ENCODE measurements around the gene DLD.
"Not testable (repeated sequence)": the region's sequence is repeated elsewhere in the genome, so short reads cannot be mapped to it uniquely, and the experiment has no call there.

Gene DLD

GRCh38 chr7:107876916-107877315, 14.1 kb upstream of the DLD start:
- Histone ChIP-seq H3K36me3 (ENCODE audit: insufficient read depth, low read length) (no peaks in the 10 kb centered on the region), H3K27me3 (ENCODE audit: control insufficient read depth, insufficient read depth, low read length) (peaks cover 23% of the 10 kb centered on the region), H3K9me3 (replicated peaks; ENCODE audit: low read length) (no peaks in the 10 kb centered on the region), H3K4me1 (ENCODE audit: control insufficient read depth, insufficient read depth, low read length) (no peaks in the 10 kb centered on the region), H3K4me3 (ENCODE audit: low read length) (no peak overlapping the region), H3K9ac (ENCODE audit: low read depth, low read length) (no peak overlapping the region), H3K4me2 (ENCODE audit: low read length) (no peak overlapping the region)

- no peak overlapping the region for H3K4me3 ChIP-seq (ENCODE audit: low read length)
- no peaks in the 10 kb centered on the region for H3K4me1 ChIP-seq (ENCODE audit: control insufficient read depth, insufficient read depth, low read length)
- H3K9me3 ChIP-seq (replicated peaks; ENCODE audit: low read length): no peaks in the 10 kb centered on the region
- H3K4me2 ChIP-seq (ENCODE audit: low read length): no peak overlapping the region
- H3K9ac ChIP-seq (ENCODE audit: low read depth, low read length): no peak overlapping the region
- no peaks in the 10 kb centered on the region for H3K36me3 ChIP-seq (ENCODE audit: insufficient read depth, low read length)
- H3K27me3 ChIP-seq (ENCODE audit: control insufficient read depth, insufficient read depth, low read length): peaks cover 25% of the 10 kb centered on the region
Measured at GRCh38 chr7:107877731-107878382, 13.1 kb upstream of the DLD start.

DNA sequence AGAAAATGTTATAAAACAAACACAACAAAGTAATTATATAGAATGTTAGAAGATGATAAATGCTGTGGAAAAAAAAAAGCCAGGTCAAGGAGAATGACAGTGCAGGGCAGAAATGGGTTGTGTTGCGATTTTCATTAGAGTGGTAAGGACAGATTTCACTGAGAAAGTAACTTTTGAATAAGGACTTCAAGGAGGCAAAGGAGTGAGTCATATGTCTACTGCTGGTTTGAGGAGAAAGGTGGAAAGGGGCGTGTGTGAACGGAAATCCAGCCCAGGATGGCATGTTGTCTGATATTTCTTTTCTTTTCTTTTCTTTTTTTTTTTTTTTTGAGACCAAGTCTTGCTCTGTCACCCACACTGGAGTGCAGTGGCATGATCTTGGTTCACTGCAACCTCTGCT, 12.3 kb upstream of the DLD start:
- H3K9me3 ChIP-seq (replicated peaks; ENCODE audit: low read length): no peaks in the 10 kb centered on the region
- H3K9ac ChIP-seq (ENCODE audit: low read depth, low read length): no peak overlapping the region
- no peaks in the 10 kb centered on the region for H3K36me3 ChIP-seq (ENCODE audit: insufficient read depth, low read length)
- H3K4me1 ChIP-seq (ENCODE audit: control insufficient read depth, insufficient read depth, low read length): no peaks in the 10 kb centered on the region
- H3K4me3 ChIP-seq (ENCODE audit: low read length): no peak overlapping the region
- H3K4me2 ChIP-seq (ENCODE audit: low read length): no peak overlapping the region
- peaks cover 29% of the 10 kb centered on the region for H3K27me3 ChIP-seq (ENCODE audit: control insufficient read depth, insufficient read depth, low read length)

GRCh38 chr7:107879400-107880035, 11.5 kb upstream of the DLD start:
- Histone ChIP-seq H3K27me3 (ENCODE audit: control insufficient read depth, insufficient read depth, low read length) (peaks cover 37% of the 10 kb centered on the region), H3K4me2 (ENCODE audit: low read length) (no peak overlapping the region), H3K4me3 (ENCODE audit: low read length) (no peak overlapping the region), H3K9me3 (replicated peaks; ENCODE audit: low read length) (no peaks in the 10 kb centered on the region), H3K36me3 (ENCODE audit: insufficient read depth, low read length) (no peaks in the 10 kb centered on the region), H3K4me1 (ENCODE audit: control insufficient read depth, insufficient read depth, low read length) (no peaks in the 10 kb centered on the region), H3K9ac (ENCODE audit: low read depth, low read length) (no peak overlapping the region)

- Histone ChIP-seq H3K4me3 (ENCODE audit: low read length) (no peak overlapping the region), H3K36me3 (ENCODE audit: insufficient read depth, low read length) (no peaks in the 10 kb centered on the region), H3K9me3 (replicated peaks; ENCODE audit: low read length) (no peaks in the 10 kb centered on the region), H3K4me1 (ENCODE audit: control insufficient read depth, insufficient read depth, low read length) (no peaks in the 10 kb centered on the region), H3K9ac (ENCODE audit: low read depth, low read length) (no peak overlapping the region), H3K27me3 (ENCODE audit: control insufficient read depth, insufficient read depth, low read length) (peaks cover 41% of the 10 kb centered on the region), H3K4me2 (ENCODE audit: low read length) (no peak overlapping the region)
Measured at GRCh38 chr7:107882766-107883165, 8.2 kb upstream of the DLD start.

GRCh38 chr7:107884066-107884818, 6.7 kb upstream of the DLD start:
- no peaks in the 10 kb centered on the region for H3K4me1 ChIP-seq (ENCODE audit: control insufficient read depth, insufficient read depth, low read length)
- H3K9me3 ChIP-seq (replicated peaks; ENCODE audit: low read length): no peaks in the 10 kb centered on the region
- H3K4me3 ChIP-seq (ENCODE audit: low read length): no peak overlapping the region
- peaks cover 41% of the 10 kb centered on the region for H3K27me3 ChIP-seq (ENCODE audit: control insufficient read depth, insufficient read depth, low read length)
- no peaks in the 10 kb centered on the region for H3K36me3 ChIP-seq (ENCODE audit: insufficient read depth, low read length)
- H3K4me2 ChIP-seq (ENCODE audit: low read length): no peak overlapping the region
- no peak overlapping the region for H3K9ac ChIP-seq (ENCODE audit: low read depth, low read length)

GRCh38 chr7:107887827-107888226, 3.2 kb upstream of the DLD start:
- H3K9ac ChIP-seq (ENCODE audit: low read depth, low read length); H3K9me3 ChIP-seq (replicated peaks; ENCODE audit: low read length); H3K36me3 ChIP-seq (ENCODE audit: insufficient read depth, low read length); H3K4me3 ChIP-seq (ENCODE audit: low read length); H3K4me2 ChIP-seq (ENCODE audit: low read length): not testable (repeated sequence)
- peaks cover 12% of the 10 kb centered on the region for H3K4me1 ChIP-seq (ENCODE audit: control insufficient read depth, insufficient read depth, low read length)
- peaks cover 26% of the 10 kb centered on the region for H3K27me3 ChIP-seq (ENCODE audit: control insufficient read depth, insufficient read depth, low read length)

- Histone ChIP-seq H3K4me2 (ENCODE audit: low read length) (peak overlapping the region; percentile 85), H3K4me3 (ENCODE audit: low read length) (no peak overlapping the region), H3K27me3 (ENCODE audit: control insufficient read depth, insufficient read depth, low read length) (peaks cover 10% of the 10 kb centered on the region)
Measured at GRCh38 chr7:107889992-107890391, 991 bp upstream of the DLD start.

GRCh38 chr7:107890493-107890961, 456 bp upstream of the DLD start:
- Histone ChIP-seq H3K27me3 (ENCODE audit: control insufficient read depth, insufficient read depth, low read length) (peaks cover 6% of the 10 kb centered on the region), H3K4me2 (ENCODE audit: low read length) (peak overlapping the region; percentile 85), H3K4me3 (ENCODE audit: low read length) (peak overlapping the region; percentile 80), H3K4me1 (ENCODE audit: control insufficient read depth, insufficient read depth, low read length) (peaks cover 18% of the 10 kb centered on the region), H3K9ac (ENCODE audit: low read depth, low read length) (peak overlapping the region; percentile 87), H3K36me3 (ENCODE audit: insufficient read depth, low read length) (peaks cover 15% of the 10 kb centered on the region), H3K9me3 (replicated peaks; ENCODE audit: low read length) (no peaks in the 10 kb centered on the region)

More at GRCh38 chr7:107889992-107890391, 991 bp upstream of the DLD start:
- H3K36me3 ChIP-seq (ENCODE audit: insufficient read depth, low read length): peaks cover 10% of the 10 kb centered on the region
- no peaks in the 10 kb centered on the region for H3K9me3 ChIP-seq (replicated peaks; ENCODE audit: low read length)
- H3K4me1 ChIP-seq (ENCODE audit: control insufficient read depth, insufficient read depth, low read length): peaks cover 18% of the 10 kb centered on the region
- no peak overlapping the region for H3K9ac ChIP-seq (ENCODE audit: low read depth, low read length)

DNA sequence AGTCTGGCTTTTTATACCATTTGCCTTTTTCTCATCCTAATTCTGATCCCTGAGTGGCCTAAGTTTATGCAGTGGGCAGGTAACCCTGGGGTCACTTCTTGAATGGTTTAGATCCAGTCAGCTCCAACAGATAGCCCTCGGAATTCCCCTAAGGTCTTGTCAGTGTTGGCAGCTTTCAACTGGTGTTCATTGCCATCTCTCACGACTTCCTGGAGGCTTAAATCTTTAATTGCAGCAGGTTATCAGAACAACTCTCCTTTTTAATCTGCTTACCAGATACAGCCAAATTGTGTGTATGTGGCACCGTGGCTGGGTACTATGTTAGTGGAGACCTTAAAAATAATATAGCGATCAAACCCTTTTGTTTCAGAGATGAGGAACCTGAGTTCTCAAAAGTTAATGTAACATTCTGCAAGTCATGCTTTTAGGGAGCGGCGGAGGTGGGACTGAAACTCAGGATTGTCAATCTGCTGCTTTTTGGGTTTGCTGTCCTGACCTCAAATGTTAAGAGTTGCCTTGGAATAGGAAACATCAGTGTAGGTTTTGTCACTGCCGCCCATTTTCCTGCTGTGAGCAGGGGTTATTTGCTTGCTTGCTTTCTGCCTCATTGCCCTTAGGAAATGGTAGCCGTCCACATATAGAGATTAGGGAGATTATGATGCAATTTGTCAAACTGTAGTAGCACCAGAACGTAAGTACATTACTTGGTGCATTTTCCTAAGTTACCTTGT, 818 bp downstream of the DLD start:
- Histone ChIP-seq H3K27me3 (ENCODE audit: control insufficient read depth, insufficient read depth, low read length) (no peaks in the 10 kb centered on the region), H3K4me2 (ENCODE audit: low read length) (peak overlapping the region; percentile 85), H3K9me3 (replicated peaks; ENCODE audit: low read length) (no peaks in the 10 kb centered on the region), H3K36me3 (ENCODE audit: insufficient read depth, low read length) (peaks cover 23% of the 10 kb centered on the region), H3K4me3 (ENCODE audit: low read length) (peak overlapping the region; percentile 80), H3K9ac (ENCODE audit: low read depth, low read length) (peak overlapping the region; percentile 87), H3K4me1 (ENCODE audit: control insufficient read depth, insufficient read depth, low read length) (peaks cover 18% of the 10 kb centered on the region)

DNA sequence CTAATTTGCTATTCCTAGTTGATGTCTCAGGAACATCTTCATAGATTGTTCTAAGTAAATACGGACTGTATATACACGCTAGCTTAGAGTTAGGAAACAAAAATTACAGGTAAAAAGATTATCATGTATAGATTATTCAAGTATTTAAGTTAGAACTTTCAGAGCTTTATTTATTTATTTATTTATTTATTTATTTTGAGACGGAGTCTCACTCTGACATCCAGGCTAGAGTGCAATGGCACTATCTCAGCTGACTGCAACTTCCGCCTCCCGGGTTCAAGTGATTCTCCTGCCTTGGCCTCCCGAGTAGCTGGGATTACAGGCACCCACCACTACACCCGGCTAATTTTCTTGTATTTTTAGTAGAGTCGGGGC, 1.4 kb downstream of the DLD start:
- Histone ChIP-seq H3K36me3 (ENCODE audit: insufficient read depth, low read length) (peaks cover 23% of the 10 kb centered on the region), H3K4me3 (ENCODE audit: low read length) (peak overlapping the region; percentile 80), H3K4me1 (ENCODE audit: control insufficient read depth, insufficient read depth, low read length) (peaks cover 18% of the 10 kb centered on the region), H3K4me2 (ENCODE audit: low read length) (peak overlapping the region; percentile 85), H3K9ac (ENCODE audit: low read depth, low read length) (peak overlapping the region; percentile 87)
- not testable (repeated sequence) for H3K27me3 ChIP-seq (ENCODE audit: control insufficient read depth, insufficient read depth, low read length); H3K9me3 ChIP-seq (replicated peaks; ENCODE audit: low read length)

All from skeletal muscle satellite cell (primary cell).